Activated naive CD4-positive, alpha-beta T cell treated with Interleukin-2 at 50 U/mL for 16 hours (primary cell): ENCODE measurements around the gene BCAS3.
"Not testable (repeated sequence)": the region's sequence is repeated elsewhere in the genome, so short reads cannot be mapped to it uniquely, and the experiment has no call there.

Experiments
- DNase-seq: peaks from one replicate; pipeline ENCODE4 v3.0.0-alpha.2; 2020

BCAS3 gene

DNA sequence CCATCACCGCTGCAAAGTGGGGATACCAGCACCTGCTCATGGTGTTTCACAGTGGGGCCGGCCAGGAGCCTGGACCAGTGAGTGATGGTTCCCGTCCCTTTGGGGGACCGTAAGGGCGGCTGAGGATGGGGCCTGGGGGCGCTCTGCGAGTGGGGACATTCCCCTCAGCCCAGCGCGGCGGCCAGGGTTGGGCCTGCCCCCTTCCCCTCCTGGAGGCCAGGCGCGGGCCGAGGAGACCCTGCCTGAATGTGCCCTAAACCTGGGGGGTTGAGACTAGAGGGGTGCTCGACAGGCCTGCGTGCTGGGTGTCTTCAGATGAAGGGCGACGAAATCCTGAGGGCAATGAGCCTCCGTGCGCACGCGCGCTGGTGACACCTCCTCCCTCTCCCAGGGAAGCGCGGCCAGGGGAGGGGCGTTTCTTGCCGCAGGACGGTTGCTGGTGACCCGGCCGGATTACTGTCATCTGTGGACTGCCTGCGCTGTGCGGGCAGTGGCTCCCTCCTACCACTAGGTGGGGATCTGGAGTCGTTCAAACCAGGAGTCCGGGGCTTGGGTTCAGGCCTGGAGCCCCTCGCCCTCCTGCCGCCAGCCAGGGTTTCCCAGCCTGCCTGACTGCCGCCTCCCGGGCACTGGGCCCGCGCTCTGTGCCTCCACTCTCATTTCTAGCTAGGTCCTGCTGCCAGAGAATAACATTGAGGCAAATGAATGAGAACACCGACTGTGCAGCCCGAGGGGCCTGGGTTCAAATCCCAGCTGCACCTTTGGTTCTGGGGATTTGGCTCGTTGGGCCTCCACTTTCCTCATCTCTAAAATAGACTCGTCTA lies 739.1 kb downstream of the BCAS3 start:
- DNase-seq: peak; percentile 68

DNA sequence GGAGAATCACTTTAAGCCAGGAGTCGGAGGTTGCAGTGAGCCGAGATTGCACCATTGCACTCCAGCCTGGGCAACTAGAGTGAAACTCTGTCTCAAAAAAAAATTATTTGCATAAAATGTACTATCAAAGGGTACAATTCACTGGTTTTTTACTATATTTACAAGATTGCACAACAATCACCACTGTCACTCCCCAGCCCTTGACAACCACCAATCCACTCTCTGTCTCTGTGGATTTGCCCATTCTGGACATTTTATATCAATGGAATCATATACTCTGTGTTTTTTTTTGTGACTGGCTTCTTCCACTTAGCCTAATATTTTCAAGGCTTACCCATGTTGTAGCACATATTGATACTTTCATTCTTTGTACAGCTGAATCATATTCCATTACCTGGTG lies 740.8 kb downstream of the BCAS3 start:
- no peak for DNase-seq

DNA sequence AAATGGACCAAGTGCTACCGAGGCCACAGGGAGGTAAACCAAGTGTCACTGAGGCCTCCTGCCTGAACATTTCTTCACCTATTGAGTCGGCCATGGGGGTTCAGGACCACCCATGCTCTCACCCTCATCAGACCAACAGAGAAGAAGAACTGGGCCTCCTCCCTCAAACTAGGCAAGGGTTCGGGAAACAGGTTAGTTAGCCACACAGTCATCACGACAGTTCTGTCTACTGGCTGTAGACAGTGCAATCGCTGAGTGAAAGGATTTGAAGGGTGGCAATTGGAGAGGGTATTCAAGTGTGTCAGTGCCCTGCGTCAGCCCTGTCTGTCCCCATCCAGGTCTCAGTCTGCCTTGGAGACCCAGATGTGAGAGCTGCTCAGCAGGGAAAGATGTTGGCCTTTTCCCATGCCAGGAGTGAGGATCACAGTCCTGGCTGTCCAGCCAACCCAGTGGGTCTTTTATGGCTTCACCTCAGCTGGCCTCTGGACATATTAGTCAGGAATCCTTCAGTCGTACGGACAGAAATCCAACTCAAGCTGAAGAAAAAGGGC lies 741.9 kb downstream of the BCAS3 start:
- no peak for DNase-seq

DNA sequence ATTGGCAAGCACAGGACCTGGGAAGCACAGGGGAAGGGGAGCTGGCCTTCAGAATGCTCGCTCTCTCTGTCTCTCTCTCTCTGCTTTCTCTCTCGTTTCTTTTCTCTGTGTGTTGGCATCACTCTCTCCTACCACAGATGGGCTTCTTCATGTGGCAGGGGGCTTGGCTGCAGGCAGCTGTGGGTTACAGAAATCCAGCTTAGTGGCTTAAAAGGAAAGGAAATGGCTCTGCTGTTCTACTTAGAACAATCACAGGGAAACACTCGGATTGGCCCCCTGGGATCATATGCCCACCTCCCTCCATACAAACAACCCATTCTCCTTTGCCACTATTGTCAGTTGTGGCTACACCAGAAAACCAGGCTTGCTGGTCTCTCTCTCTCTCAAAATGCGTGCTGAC lies 742.4 kb downstream of the BCAS3 start:
- no peak for DNase-seq

DNA sequence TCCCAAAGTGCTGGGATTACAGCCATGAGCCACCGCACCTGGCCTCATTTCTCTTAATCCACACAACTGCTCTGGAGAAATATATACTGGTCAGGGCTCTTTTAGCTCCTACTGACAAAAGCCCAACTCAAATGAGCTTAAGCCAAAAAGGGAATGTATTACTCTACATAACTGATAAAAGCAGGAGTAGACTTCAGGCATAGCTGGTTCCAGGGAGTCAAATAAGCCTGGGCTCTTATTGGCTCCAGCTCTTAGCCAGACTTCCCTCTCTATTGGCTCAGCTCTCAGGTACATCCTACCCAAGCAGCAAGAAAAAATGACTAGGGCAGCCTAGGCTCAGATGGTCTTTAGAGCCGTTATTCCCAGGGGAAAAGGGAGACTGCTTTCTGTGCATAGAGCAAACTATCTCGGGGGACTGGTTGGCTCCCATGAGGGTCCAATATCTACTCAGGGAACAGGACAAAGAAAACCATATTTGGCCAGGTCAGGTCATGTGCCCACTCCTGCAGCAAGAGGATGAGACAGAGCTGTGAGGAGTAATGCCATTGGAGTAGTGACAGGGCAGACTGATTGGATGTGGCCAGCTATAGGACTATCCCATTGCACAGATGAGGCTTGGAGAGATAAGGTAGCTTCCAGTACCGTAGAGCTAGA lies 743.2 kb downstream of the BCAS3 start:
- DNase-seq: no peak

DNA sequence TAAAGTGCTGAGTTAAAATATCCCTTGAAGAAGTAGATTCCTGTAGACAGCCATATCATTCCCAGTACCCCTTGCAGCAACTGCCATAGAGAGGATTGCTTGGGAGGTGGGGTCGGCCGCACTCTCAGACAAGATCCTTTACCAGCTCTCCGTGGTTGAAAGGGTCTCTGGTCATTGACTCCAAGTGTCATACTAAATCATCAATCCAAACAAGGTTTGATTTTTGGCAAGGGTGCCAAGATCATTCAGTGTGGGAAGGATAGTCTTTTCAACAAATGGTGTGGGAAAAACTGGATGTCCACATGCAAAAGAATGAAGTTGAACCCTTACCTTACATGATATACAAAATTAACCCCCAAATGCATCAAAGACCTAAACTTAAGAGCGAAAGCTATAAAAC lies 743.8 kb downstream of the BCAS3 start:
- DNase-seq: no peak

DNA sequence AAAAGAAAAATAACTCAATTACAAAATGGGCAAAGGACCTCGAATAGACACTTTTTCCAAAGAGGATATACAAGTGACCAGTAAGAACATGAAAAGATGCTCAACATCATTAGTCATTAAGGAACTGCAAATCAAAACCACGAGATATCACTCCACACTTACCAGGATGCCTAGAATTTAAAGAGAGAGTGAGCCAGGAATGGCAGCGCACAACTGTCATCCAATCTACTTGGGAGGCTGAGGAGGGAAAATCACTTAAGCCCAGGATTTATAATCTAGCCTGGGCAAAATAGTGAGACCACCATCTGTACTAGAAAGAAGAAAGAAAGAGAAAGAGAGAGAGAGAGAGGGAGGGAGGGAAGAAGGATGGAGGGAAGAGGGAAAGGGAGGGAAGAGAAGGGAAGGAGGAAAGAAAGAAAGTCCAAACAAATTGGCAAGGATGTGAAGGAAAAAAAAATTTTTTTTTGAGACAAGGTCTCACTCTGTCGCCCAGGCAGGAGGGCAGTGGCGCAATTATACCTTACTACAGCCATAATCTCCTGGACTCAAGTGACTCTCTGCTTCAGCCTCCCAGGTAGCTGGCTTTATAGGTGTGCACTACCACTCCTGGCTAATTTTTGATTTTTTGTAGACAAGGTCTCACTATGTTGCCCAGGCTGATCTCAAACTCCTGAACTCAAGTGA lies 744.6 kb downstream of the BCAS3 start:
- no peak for DNase-seq

DNA sequence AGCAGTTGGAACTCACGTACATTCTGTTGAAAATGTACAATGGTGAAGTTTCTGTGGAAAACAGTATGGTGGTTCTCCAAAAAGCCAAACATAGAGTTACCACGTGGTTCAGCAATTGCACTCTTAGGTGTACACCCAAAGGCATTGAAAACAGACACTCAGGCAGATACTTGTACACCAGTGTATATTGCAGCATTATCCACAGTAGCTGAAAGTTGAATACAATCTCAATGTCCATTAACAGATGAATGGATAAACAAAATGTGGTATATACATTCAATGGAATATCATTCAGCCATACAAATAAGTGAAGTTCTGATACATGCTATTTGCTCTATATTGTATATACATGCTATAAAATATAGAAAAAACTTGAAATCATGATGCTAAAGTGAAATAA lies 745.2 kb downstream of the BCAS3 start:
- no peak for DNase-seq

DNA sequence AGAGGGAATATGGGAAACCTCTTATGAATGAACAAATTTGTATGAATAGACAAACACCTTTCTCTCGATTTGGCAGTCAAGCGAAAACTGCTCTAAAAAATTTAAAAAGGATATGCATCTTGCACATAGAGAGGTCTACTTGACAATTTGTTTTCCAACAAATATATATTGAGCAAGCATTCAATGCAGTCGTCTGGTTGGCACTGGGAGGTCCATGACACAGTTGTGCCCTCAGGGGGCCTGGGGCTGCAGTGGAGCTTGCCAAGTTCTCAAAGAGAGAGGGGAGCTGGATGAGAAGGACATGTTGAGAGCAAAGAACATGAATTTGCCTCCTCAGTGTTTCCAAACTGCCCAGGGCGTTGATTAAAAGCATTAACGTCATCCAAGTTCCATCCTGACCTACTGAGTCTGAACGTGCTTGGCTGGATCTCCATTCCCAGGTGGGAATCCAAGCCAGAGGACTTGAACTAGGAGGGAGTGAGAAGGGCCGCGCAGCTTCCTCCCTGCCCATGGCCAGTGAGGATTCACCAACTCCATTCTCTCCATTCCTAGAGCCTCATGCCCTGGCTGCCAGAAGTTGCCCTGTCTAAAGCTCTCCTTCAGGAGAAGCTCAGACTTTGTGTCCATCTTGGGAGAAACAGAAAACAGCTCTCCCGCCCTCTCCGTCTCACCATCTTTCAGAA lies 746.5 kb downstream of the BCAS3 start:
- DNase-seq: no peak

DNA sequence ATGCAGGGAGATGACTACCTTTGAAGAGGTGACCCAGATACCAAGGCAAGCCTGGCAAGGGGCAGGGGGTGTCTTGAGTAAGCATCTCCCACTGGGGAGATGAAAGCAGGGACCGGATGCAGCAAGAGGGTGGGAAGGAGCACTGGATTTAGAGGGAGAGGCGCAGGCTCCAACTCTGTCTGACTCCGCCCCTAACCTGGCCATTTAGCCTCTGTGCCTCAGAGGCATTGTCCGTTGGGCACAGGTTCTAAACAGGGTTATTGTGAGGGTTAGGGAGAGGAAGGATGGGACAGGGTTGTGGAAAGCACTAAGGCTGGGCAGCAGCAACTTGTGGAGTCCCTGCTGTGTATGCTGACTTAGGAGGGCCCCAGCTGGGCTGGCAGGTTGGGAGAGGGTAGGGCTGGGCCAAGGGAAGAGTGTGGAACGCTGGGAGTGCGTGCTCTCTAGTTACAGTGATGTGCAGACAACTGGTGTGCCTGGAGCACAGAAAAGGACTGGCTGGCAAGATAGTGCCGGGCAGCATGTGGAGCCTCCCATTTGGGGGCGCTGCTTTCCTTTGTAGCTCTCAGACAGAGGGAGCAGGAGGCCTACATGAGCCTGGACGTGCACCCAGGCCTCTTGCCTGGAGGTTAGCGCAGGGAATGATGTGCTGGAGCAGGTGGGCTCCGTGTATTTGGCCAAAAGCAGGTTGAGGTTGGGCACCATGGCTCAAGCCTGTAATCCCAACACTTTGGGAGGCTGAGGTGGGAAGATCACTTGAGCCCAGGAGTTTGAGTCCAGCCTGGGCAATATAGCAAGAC lies 748.2 kb downstream of the BCAS3 start:
- DNase-seq: no peak

DNA sequence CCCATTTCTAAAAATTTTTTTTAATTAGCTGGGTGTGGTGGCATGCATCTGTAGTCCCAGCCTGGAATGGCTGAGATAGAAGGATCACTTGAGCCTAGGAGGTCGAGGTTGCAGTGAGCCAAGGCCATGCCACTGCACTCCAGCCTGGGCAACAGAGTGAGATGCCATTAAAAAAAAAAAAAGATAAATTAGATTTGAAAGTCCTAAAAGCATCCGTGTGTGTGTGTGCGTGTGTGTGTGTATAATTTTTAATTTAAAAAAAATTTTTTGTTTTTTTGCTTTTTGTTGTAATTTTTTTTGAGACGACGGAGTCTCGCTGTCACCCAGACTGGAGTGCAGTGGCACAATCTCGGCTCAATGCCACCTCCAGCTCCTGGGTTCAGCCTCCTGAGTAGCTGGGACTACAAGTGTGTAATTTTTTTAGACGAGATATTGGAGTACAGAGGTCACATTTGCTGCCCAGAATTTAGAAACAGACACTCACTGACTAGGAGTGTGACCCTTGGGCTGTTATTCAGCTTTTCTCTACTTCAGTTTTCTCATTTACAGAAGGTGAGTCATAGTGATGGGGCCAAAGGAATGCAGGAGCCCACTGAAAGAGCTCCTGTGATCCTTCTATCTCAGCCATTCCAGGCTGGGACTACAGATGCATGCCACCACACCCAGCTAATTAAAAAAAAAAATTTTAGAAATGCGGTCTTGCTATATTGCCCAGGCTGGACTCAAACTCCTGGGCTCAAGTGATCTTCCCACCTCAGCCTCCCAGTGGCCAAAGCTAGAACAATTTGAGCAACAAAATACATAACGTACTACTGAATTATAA lies 749.0 kb downstream of the BCAS3 start:
- DNase-seq: no peak

DNA sequence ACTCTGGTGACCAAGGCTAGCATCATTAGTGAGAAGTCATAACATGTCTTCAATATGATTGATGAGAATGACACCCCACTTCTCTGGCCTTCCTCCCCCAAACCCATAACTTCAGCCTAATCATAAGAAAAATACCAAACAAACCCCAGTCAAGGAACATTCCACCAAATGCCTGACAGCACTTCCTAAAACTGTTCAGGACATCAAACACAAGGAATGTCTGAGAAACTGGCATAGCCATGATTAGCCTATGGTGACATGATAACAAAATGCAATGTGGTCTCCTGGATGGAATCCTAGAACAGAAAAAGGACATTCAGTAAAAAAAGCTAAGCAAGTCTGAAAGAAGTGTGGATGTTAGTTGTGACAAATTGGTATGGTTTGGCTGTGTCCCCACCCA lies 749.9 kb downstream of the BCAS3 start:
- DNase-seq: no peak

DNA sequence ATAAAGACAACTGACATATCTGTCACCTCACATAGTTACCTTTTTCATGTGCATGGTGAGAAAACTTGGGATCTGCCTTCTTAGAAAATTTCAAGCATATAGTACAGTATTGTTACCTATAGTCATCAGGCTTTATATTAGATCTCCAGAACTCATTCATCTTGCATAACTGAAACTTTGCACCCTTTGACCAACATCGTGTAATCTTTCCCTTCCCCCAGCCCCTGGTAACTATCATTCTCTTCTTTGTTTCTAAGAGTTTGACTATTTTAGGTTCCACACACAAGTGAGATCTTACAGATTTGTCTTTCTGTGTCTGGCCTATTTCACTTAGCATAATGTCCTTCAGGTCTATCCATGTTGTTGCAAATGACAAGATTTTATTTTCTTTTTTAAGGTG lies 751.6 kb downstream of the BCAS3 start:
- no peak for DNase-seq

DNA sequence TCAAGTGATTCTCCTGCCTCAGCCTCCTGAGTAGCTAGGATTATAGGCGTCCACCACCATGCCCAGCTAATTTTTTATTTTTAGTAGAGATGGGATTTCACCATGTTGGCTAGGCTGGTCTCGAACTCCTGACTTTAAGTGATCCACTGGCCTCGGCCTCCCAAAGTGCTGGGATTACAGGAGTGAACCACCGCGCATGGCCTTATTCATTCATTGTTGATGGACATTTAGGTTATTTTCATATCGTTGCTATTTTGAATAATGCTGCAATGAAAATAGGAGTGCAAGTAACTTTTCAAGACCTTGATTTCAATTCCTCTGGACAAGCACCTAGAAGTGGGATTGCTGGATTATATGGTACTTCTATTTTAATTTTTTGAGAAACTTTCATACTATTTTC lies 752.2 kb downstream of the BCAS3 start:
- DNase-seq: not testable (repeated sequence)

DNA sequence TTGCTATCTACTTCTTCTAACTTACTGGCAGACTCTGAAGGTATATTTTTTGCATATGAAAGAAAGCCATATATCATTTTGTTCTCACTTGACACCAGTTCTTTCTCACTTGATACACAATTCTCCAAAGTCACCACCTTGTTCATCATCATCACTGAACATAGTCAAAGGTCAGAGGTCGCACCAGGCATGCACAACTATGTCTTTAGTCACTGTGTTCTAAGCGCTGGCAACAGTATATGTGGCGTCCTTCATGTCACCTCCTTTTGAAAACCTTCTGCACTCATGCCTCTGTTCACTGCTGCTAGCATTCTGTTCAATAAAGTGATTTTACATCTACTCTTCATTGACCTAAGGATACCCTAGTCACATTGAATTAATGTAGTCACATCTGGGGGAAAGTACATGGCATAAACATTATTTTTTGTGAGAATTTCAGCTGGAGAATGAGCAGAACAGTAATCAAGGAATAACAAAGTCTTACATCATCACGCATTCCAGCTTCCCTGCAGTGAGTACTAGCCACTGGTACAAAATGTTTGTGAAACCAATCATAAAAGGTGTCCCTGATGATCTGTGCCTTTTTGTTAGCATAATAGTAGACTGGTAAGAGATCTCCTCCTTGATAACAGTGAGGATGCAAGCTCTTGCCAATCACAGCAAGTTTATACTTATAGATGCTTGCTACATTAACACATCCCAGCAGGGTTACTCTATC lies 754.1 kb downstream of the BCAS3 start:
- no peak for DNase-seq

DNA sequence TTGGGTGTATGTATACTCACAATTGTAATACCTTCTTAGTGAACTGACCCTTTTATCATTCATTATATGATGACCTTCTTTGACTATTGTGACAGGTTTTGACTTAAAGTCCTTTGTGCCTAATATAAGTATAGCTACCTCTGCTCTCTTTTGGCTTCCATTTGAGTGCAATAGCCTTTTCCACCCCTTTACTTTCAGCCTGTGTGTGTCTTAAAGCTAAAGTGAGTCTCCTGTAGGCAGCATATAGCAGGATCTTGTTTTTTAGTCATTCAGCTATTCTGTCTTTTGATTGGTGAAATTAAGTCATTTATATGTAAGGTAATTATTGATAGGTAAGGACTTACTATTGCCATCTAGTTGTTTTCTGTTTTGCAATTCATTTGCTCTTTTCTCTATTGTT lies 758.6 kb downstream of the BCAS3 start:
- DNase-seq: no peak

DNA sequence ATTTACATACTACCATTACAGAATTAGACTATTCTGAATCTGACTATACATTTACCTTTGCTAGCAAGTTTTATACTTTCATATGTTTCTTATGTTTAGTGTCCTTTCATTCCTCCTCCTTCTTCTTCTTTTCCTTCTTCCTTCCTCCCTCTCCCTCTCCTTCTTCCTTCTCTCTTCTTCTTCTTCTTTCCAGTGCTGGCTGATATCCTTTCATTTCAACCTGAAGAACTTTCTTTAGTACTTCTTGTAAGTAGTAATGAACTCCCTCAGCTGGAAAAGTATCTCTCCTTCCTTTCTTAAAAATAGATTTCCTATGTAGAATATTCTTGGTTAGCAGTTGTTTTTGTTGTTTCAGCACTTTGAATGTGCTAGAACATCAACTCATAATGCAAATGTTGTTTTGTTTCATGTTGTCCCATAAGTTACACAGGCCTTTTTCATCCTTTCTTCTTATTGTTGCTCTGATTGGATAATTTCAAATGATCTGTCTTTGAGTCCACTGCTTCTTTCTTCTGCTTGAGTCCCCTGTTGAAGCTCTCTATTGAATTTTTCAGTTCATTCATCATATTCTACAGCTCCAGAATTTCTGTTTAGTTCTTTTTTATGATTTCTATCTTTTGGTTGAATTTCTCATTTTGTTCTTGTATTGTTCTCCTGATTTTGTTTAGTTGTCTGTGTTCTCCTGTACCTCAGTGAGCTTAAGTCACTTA lies 759.5 kb downstream of the BCAS3 start:
- no peak for DNase-seq

DNA sequence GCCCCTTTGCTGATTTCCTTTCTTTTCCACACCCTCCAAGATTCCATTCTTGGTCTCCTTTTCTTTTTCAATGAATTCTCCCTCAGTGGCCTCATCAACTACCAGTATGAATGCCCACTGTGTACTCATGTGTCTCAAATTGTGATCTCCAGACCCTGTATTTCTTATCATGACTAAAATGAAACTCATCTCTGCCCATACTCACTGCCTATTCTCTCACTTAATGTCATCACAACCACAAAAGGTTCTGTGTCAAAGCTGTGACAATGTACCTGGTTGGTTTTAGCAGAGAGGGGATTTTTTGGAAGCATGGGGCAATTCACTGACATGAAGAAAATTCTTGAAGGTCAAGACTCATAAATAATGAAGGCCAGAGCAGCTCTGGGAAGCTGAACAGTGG lies 763.0 kb downstream of the BCAS3 start:
- DNase-seq: no peak

DNA sequence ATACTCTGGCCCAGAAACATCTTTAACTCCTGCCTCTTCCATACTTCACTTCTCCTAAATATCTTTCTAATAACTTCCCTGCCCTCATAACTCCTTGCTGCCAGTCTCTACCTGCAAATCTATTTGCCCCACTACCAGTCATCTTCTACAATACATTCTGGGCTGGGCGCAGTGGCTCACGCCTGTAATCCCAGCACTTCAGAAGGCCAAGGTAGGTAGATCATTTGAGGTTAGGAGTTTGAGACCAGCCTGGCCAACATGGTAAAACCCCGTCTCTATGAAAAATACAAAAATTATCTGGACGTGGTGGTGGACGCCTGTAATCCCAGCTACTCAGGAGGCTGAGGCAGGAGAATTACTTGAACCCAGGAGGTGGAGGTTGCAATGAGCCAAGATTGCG lies 763.9 kb downstream of the BCAS3 start:
- not testable (repeated sequence) for DNase-seq
